ENCODE measurements around the gene XPOT.

DNA sequence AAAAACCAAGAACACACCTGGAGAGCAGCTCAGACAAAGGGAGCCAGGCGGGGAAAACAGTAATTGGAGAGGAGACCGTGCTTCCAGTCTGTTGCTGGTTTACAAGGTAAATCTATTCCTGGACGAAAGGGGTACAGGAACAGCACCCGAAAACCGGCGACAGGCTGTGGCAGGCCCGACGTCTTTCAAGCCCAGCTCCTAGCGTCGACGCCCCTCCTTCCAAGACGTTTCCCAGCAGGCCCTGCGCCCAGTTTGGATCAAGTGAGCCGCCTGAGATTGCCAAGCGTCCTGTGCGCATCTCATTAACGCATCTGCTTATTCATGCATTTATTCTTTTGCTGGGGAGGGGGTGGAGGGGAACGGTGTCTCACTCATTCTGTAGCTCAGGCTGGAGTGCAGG is 15.0 kb upstream of the XPOT start:
- TF ChIP-seq, protein P1, sequence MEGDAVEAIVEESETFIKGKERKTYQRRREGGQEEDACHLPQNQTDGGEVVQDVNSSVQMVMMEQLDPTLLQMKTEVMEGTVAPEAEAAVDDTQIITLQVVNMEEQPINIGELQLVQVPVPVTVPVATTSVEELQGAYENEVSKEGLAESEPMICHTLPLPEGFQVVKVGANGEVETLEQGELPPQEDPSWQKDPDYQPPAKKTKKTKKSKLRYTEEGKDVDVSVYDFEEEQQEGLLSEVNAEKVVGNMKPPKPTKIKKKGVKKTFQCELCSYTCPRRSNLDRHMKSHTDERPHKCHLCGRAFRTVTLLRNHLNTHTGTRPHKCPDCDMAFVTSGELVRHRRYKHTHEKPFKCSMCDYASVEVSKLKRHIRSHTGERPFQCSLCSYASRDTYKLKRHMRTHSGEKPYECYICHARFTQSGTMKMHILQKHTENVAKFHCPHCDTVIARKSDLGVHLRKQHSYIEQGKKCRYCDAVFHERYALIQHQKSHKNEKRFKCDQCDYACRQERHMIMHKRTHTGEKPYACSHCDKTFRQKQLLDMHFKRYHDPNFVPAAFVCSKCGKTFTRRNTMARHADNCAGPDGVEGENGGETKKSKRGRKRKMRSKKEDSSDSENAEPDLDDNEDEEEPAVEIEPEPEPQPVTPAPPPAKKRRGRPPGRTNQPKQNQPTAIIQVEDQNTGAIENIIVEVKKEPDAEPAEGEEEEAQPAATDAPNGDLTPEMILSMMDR (IDR thresholded peaks at IDR 0.05): no peak
- no peak for TF ChIP-seq EZH2 (IDR thresholded peaks at IDR 0.05)

All from neural progenitor cell (in vitro differentiated cells).